HEK293 (cell line): ENCODE measurements around the gene NINJ2.

Source experiments
- CTCF ChIA-PET: fragments of 350-600 bp; formaldehyde crosslinking; extraction: SDS; loops from one replicate; lab custom pipeline; 2021; ENCODE audit warnings: antibody characterized with exemption; lab: Yijun Ruan, JAX
- POLR2A ChIA-PET: fragments of 300-600 bp; formaldehyde crosslinking; extraction: SDS; loops from one replicate; lab custom pipeline; 2020; ENCODE audit warnings: antibody characterized with exemption, inconsistent platforms; lab: Yijun Ruan, JAX
- H3K27ac ChIP-seq: fragments of 200-500 bp; sonication (Bioruptor generic); 2 replicates; pipeline ENCODE4 v1.5.1; 2014; ENCODE audit warnings: low read depth, low read length, control low read depth, inconsistent platforms; ENCODE audit errors: extremely low read depth
- H3K36me3 ChIP-seq, 2 experiments: fragments of 200-500 bp in 1 of 2; sonication (Bioruptor generic) in 1 of 2; 1 replicate in 1 of 2; 2 replicates in 1 of 2; pipeline ENCODE4 v1.5.1; 2014 to 2017; ENCODE audit warnings: inconsistent platforms in 2 of 2, low read length in 2 of 2; ENCODE audit not compliant: control insufficient read depth in 2 of 2, insufficient read depth in 1 of 2
- H3K4me1 ChIP-seq: fragments of 200-500 bp; sonication (Bioruptor generic); 2 replicates; pipeline ENCODE4 v1.5.1; 2014; ENCODE audit warnings: mild to moderate bottlenecking, low read length, inconsistent platforms; ENCODE audit not compliant: control insufficient read depth, insufficient read depth
- H3K4me3 ChIP-seq: 2 replicates; pipeline ENCODE4 v1.5.1; 2011; ENCODE audit warnings: low read depth, mild to moderate bottlenecking, control low read depth, low read length, moderate library complexity
- H3K9me3 ChIP-seq: fragments of 200-500 bp; sonication (Bioruptor generic); 2 replicates; pipeline ENCODE4 v1.5.1; 2014; ENCODE audit warnings: low read depth, low read length, inconsistent platforms; ENCODE audit not compliant: control insufficient read depth, insufficient read depth
- GLIS1 ChIP-seq: fragments of 450-650 bp; formaldehyde crosslinking; IDR thresholded peaks from 2 replicates; pipeline ENCODE4 v1.5.1; 2016; ENCODE audit warnings: missing biosample characterization, missing genetic modification characterization
- IKZF3 ChIP-seq: fragments of 450-650 bp; IDR thresholded peaks from 2 replicates; pipeline ENCODE4 v1.5.0; 2018; ENCODE audit warnings: missing biosample characterization, mild to moderate bottlenecking, missing genetic modification characterization, moderate library complexity
- PRDM1 ChIP-seq: fragments of 450-650 bp; formaldehyde crosslinking; IDR thresholded peaks from 2 replicates; pipeline ENCODE4; 2016; ENCODE audit warnings: missing biosample characterization, missing genetic modification characterization
- PRDM2 ChIP-seq: fragments of 450-650 bp; formaldehyde crosslinking; IDR thresholded peaks from 2 replicates; pipeline ENCODE4 v1.5.1; 2016; ENCODE audit warnings: missing biosample characterization, missing genetic modification characterization, borderline replicate concordance
- SETDB1 ChIP-seq: IDR thresholded peaks from one replicate; pipeline ENCODE4 v1.6.1; 2017; ENCODE audit warnings: mild to moderate bottlenecking, low read length, moderate library complexity, mixed read lengths; ENCODE audit not compliant: insufficient read length
- SP3 ChIP-seq: fragments of 450-650 bp; formaldehyde crosslinking; IDR thresholded peaks from 2 replicates; pipeline ENCODE4 v1.5.1; 2016; ENCODE audit warnings: missing biosample characterization, missing genetic modification characterization
- ZBTB17 ChIP-seq: fragments of 450-650 bp; formaldehyde crosslinking; IDR thresholded peaks from 2 replicates; pipeline ENCODE4 v1.5.1; 2016; ENCODE audit warnings: missing biosample characterization, missing genetic modification characterization
- ZBTB20 ChIP-seq: fragments of 450-650 bp; formaldehyde crosslinking; IDR thresholded peaks from 2 replicates; pipeline ENCODE4 v1.5.1; 2016; ENCODE audit warnings: missing biosample characterization, missing genetic modification characterization
- ZBTB48 ChIP-seq: fragments of 450-650 bp; formaldehyde crosslinking; IDR thresholded peaks from 2 replicates; pipeline ENCODE4 v1.5.1; 2016; ENCODE audit warnings: missing biosample characterization, missing genetic modification characterization
- ZBTB7A ChIP-seq: fragments of 450-650 bp; formaldehyde crosslinking; IDR thresholded peaks from 2 replicates; pipeline ENCODE4 v1.5.1; 2016; ENCODE audit warnings: low read depth, missing biosample characterization, missing genetic modification characterization
- ZFHX2 ChIP-seq: fragments of 450-650 bp; formaldehyde crosslinking; conservative IDR thresholded peaks from 2 replicates; pipeline ENCODE4 v1.5.1; 2016; ENCODE audit warnings: missing biosample characterization, missing genetic modification characterization
- ZFP69B ChIP-seq: fragments of 450-650 bp; formaldehyde crosslinking; IDR thresholded peaks from 2 replicates; pipeline ENCODE4 v1.5.1; 2016; ENCODE audit warnings: missing biosample characterization, missing genetic modification characterization
- ZNF221 ChIP-seq: fragments of 450-650 bp; formaldehyde crosslinking; IDR thresholded peaks from 2 replicates; pipeline ENCODE4 v1.5.1; 2017; ENCODE audit warnings: missing biosample characterization, missing genetic modification characterization, borderline replicate concordance
- ZNF394 ChIP-seq: fragments of 450-650 bp; formaldehyde crosslinking; IDR thresholded peaks from 2 replicates; pipeline ENCODE4 v1.5.1; 2016; ENCODE audit warnings: missing biosample characterization, missing genetic modification characterization, mild to moderate bottlenecking, moderate library complexity, borderline replicate concordance
- ZNF416 ChIP-seq: fragments of 450-650 bp; formaldehyde crosslinking; IDR thresholded peaks from 2 replicates; pipeline ENCODE4 v1.5.1; 2016; ENCODE audit warnings: missing biosample characterization, missing genetic modification characterization
- ZNF501 ChIP-seq: fragments of 450-650 bp; formaldehyde crosslinking; IDR thresholded peaks from 2 replicates; pipeline ENCODE4 v1.5.1; 2016; ENCODE audit warnings: missing biosample characterization, missing genetic modification characterization
- ZNF510 ChIP-seq: fragments of 450-650 bp; formaldehyde crosslinking; IDR thresholded peaks from 2 replicates; pipeline ENCODE4 v1.5.1; 2018; ENCODE audit warnings: mild to moderate bottlenecking, missing genetic modification characterization, missing biosample characterization; ENCODE audit not compliant: insufficient replicate concordance
- ZNF513 ChIP-seq: fragments of 450-650 bp; IDR thresholded peaks from 2 replicates; pipeline ENCODE4 v1.5.1; 2018; ENCODE audit warnings: missing biosample characterization, missing genetic modification characterization
- ZNF558 ChIP-seq: fragments of 450-650 bp; formaldehyde crosslinking; IDR thresholded peaks from 2 replicates; pipeline ENCODE4 v1.5.1; 2016; ENCODE audit warnings: missing biosample characterization, missing genetic modification characterization
- ZNF623 ChIP-seq: fragments of 450-650 bp; formaldehyde crosslinking; IDR thresholded peaks from 2 replicates; pipeline ENCODE4 v1.5.1; 2016; ENCODE audit warnings: missing biosample characterization, missing genetic modification characterization
- ZNF660 ChIP-seq: fragments of 450-650 bp; IDR thresholded peaks from 2 replicates; pipeline ENCODE4 v1.5.1; 2018; ENCODE audit warnings: missing biosample characterization, mild to moderate bottlenecking, missing genetic modification characterization
- ZNF692 ChIP-seq: fragments of 450-650 bp; formaldehyde crosslinking; IDR thresholded peaks from 2 replicates; pipeline ENCODE4 v1.5.1; 2016; ENCODE audit warnings: missing biosample characterization, missing genetic modification characterization
- ZSCAN30 ChIP-seq: fragments of 450-650 bp; IDR thresholded peaks from 2 replicates; pipeline ENCODE4 v1.5.1; 2018; ENCODE audit warnings: missing biosample characterization, mild to moderate bottlenecking, missing genetic modification characterization, moderate library complexity
- TF ChIP-seq, protein P1 (sequence below): fragments of 450-650 bp; formaldehyde crosslinking; IDR thresholded peaks from 2 replicates; pipeline ENCODE4 v1.5.1; 2016; ENCODE audit warnings: missing biosample characterization, missing genetic modification characterization
- TF ChIP-seq, protein P2 (sequence below): fragments of 450-650 bp; formaldehyde crosslinking; IDR thresholded peaks from 2 replicates; pipeline ENCODE4 v1.5.1; 2016; ENCODE audit warnings: missing biosample characterization, missing genetic modification characterization

NINJ2 gene

GRCh38 chr12:570435-570920 lies 92.8 kb downstream of the NINJ2 start:
- ChIA-PET POLR2A (interaction anchor here (1.2 to 1.9 kb wide), 2 partner anchors 181 to 184 kb away, joined by 3 to 11 read pairs; partner anchors contain the start of gene WNK1), CTCF (interaction anchor here (0.6 to 3.9 kb wide), 22 partner anchors 12 to 548 kb away, joined by 3 to 39 read pairs (median 4); partner anchors contain the start of gene RAD52)
- Histone ChIP-seq H3K27ac (peak overlapping the region; percentile 14; the same call in 1 of the 2 replicates), H3K4me1 (peaks cover 6% of the 10 kb centered on the region), H3K4me3 (peak overlapping the region; percentile 63), H3K36me3 (no peaks in the 10 kb centered on the region), H3K9me3 (no peaks in the 10 kb centered on the region)
- TF ChIP-seq ZBTB7A (tag by site-specific recombination) (no peak), ZFP69B (tag by site-specific recombination) (no peak), ZNF501 (tag by site-specific recombination) (peak; percentile 20), ZNF623 (tag by site-specific recombination) (no peak), PRDM1 (tag by site-specific recombination) (0 out of 2 replicates have a peak, but pooled peaks have one; percentile 6), ZNF394 (tag by site-specific recombination) (peak; percentile 83), ZNF660 (tag by site-specific recombination) (no peak), IKZF3 (tag by site-specific recombination) (peak; percentile 88), ZBTB48 (tag by site-specific recombination) (peak; percentile 41; the same call in 1 of the 2 replicates), ZSCAN30 (no peak), ZBTB20 (peak; percentile 98), SP3 (peak; percentile 72), ZNF416 (tag by site-specific recombination) (no peak), ZFHX2 (tag by site-specific recombination) (peak; percentile 44), ZBTB17 (tag by site-specific recombination) (peak; percentile 67), ZNF513 (no peak), SETDB1 (no peak), PRDM2 (tag by site-specific recombination) (peak; percentile 88; the same call in 1 of the 2 replicates), GLIS1 (tag by site-specific recombination) (peak; percentile 43), ZNF221 (tag by site-specific recombination) (no peak), ZNF558 (no peak), ZNF692 (0 out of 2 replicates have a peak, but pooled peaks have one; percentile 34), ZNF510 (tag by site-specific recombination) (no peak)
- TF ChIP-seq, protein P1, sequence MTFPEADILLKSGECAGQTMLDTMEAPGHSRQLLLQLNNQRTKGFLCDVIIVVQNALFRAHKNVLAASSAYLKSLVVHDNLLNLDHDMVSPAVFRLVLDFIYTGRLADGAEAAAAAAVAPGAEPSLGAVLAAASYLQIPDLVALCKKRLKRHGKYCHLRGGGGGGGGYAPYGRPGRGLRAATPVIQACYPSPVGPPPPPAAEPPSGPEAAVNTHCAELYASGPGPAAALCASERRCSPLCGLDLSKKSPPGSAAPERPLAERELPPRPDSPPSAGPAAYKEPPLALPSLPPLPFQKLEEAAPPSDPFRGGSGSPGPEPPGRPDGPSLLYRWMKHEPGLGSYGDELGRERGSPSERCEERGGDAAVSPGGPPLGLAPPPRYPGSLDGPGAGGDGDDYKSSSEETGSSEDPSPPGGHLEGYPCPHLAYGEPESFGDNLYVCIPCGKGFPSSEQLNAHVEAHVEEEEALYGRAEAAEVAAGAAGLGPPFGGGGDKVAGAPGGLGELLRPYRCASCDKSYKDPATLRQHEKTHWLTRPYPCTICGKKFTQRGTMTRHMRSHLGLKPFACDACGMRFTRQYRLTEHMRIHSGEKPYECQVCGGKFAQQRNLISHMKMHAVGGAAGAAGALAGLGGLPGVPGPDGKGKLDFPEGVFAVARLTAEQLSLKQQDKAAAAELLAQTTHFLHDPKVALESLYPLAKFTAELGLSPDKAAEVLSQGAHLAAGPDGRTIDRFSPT = peak; percentile 52; the same call in 1 of the 2 replicates
- TF ChIP-seq, protein P2, sequence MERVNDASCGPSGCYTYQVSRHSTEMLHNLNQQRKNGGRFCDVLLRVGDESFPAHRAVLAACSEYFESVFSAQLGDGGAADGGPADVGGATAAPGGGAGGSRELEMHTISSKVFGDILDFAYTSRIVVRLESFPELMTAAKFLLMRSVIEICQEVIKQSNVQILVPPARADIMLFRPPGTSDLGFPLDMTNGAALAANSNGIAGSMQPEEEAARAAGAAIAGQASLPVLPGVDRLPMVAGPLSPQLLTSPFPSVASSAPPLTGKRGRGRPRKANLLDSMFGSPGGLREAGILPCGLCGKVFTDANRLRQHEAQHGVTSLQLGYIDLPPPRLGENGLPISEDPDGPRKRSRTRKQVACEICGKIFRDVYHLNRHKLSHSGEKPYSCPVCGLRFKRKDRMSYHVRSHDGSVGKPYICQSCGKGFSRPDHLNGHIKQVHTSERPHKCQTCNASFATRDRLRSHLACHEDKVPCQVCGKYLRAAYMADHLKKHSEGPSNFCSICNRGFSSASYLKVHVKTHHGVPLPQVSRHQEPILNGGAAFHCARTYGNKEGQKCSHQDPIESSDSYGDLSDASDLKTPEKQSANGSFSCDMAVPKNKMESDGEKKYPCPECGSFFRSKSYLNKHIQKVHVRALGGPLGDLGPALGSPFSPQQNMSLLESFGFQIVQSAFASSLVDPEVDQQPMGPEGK = peak; percentile 39
